Breast epithelium (tissue), 4 donors: ENCODE data around the gene MAML3. TPM values are rescaled to one million over a fixed set of nuclear protein-coding genes. Genes with fewer than 3 reads are reported as not detected.

Experiments used
- DNase-seq, 2 donors: peaks; one replicate each; pipeline ENCODE4 v3.0.0-alpha.2; 2019; ENCODE audit warnings: low spot score in 2 of 2
- H3K27ac ChIP-seq, 2 donors: fragments of 200-600 bp; sonication (generic) in 1 of 2; one replicate each; pipeline ENCODE4 v1.5.1; 2016 to 2019; ENCODE audit warnings: mild to moderate bottlenecking in 1 of 2
- H3K27me3 ChIP-seq, 2 donors: fragments of 200-600 bp; sonication (generic) in 1 of 2; one replicate each; pipeline versions ENCODE4 v1.5.1 to v1.6.0; 2017 to 2019; ENCODE audit warnings: control low read depth in 1 of 2, mild to moderate bottlenecking in 1 of 2
- H3K36me3 ChIP-seq: fragments of 200-600 bp; one replicate; pipeline ENCODE4 v1.5.1; 2019
- H3K4me1 ChIP-seq, 2 donors: fragments of 200-600 bp; sonication (generic); one replicate each; pipeline ENCODE4 v1.5.1; 2016 to 2019; ENCODE audit warnings: control low read depth in 1 of 2
- H3K4me3 ChIP-seq, 3 donors: fragments of 200-600 bp; sonication (generic); 1 replicate in 2 of 3; 2 replicates in 1 of 3; pipeline ENCODE4 v1.5.1; 2016 to 2019; ENCODE audit warnings: mild to moderate bottlenecking in 3 of 3, moderate library complexity in 2 of 3
- H3K9me3 ChIP-seq, 2 donors: fragments of 200-600 bp; sonication (generic) in 1 of 2; one replicate each; pipeline ENCODE4 v1.5.1; 2016 to 2019; ENCODE audit warnings: control low read depth in 1 of 2
- POLR2A ChIP-seq: fragments of 450-650 bp; IDR thresholded peaks from one replicate; pipeline ENCODE4 v1.6.1; 2016; ENCODE audit warnings: antibody characterized with exemption, mild to moderate bottlenecking, moderate library complexity
- POLR2AphosphoS5 ChIP-seq, 3 donors: sonication (generic); formaldehyde crosslinking; IDR thresholded peaks; one replicate each; pipeline ENCODE4 v1.6.1; 2017; ENCODE audit warnings: antibody characterized with exemption in 3 of 3
- intact Hi-C: fragments of 100-400 bp; cut with DNase I; formaldehyde crosslinking; loops from one replicate; pipeline ENCODE4 v1.15.1; 2023; ENCODE audit warnings: low total_unique reads
- total RNA-seq, 3 donors: library from RNA; depleted of rRNA; stranded (reverse); fragments of >200 nt; gene quantifications; one replicate each; pipeline ENCODE4 v1.1.0, GENCODE V29; 2016
- TF ChIP-seq, protein P1 (sequence below), 3 donors: fragments of 450-650 bp; IDR thresholded peaks; one replicate each; pipeline ENCODE4 v1.5.1; 2016 to 2017; ENCODE audit warnings: antibody characterized with exemption in 3 of 3, mild to moderate bottlenecking in 3 of 3, moderate library complexity in 3 of 3

MAML3 gene
- total RNA-seq, 3 donors from 2014 or later, result 5.0 to 16.8 (median 11.1) TPM

DNA sequence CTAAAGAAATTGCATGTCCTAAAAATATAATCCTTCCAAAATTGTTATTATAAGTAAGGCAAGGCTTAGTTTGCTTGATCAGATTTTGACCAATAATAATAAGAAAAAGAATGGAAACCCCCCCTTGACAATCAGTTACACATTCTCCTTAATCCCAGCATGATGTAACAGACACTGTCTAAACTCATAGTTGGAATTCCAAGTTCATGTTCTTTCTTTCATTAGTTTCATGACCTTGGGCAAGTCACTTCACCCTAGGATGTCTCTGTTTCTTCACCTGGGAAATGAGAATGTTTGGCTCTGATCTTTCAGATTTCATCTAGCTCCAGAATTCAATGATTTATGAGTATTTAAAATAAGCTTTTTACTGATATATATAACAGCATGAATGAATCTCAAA, 64.8 kb downstream of the MAML3 start:
- H3K4me1 ChIP-seq, result peaks cover 0 to 7% of the 10 kb centered on the region in 2 donors
- TF ChIP-seq, protein P1, sequence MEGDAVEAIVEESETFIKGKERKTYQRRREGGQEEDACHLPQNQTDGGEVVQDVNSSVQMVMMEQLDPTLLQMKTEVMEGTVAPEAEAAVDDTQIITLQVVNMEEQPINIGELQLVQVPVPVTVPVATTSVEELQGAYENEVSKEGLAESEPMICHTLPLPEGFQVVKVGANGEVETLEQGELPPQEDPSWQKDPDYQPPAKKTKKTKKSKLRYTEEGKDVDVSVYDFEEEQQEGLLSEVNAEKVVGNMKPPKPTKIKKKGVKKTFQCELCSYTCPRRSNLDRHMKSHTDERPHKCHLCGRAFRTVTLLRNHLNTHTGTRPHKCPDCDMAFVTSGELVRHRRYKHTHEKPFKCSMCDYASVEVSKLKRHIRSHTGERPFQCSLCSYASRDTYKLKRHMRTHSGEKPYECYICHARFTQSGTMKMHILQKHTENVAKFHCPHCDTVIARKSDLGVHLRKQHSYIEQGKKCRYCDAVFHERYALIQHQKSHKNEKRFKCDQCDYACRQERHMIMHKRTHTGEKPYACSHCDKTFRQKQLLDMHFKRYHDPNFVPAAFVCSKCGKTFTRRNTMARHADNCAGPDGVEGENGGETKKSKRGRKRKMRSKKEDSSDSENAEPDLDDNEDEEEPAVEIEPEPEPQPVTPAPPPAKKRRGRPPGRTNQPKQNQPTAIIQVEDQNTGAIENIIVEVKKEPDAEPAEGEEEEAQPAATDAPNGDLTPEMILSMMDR (IDR thresholded peaks at IDR 0.05), result no peak
- TF ChIP-seq POLR2A (no peak), POLR2AphosphoS5 (IDR thresholded peaks at IDR 0.05) (no peak)
- intact Hi-C loops, result no loop called here

DNA sequence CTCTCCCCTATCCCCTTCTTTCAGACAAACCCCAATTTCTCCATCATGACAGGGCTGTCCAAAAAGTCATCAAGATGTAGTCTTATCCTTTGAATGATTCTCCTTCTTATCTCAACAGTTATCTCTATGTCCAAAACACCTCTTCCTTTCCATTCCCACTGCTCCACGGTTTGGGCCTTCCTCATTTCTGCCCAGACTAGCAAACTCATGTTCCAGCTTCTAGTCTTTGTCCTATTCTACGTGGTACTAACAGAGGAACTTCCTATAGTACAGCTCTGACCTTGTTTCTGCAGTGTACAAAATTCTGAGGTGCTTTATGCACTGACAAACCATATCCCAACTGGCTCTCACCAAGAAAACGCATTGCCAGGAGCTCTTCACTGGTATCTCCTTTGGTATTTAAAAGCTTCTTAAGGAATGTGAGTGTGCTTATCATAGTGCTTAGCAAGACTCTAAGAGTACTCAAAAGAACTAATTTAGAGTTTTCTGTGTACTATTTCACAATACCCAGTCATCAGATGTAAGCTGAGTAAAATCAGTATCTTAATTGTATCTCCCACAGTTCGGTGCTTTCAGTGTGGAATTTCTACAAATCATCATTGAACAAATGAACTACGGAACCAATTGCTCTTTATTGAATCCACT, 65.5 kb downstream of the MAML3 start:
- no peaks in the 10 kb centered on the region for H3K4me1 ChIP-seq
- no peaks in the 10 kb centered on the region for H3K36me3 ChIP-seq
- no peak overlapping the region for H3K27ac ChIP-seq
- no peaks in the 10 kb centered on the region for H3K27me3 ChIP-seq
- TF ChIP-seq POLR2AphosphoS5 (IDR thresholded peaks at IDR 0.05) (no peak), POLR2A (no peak)
- TF ChIP-seq, protein P1 (IDR thresholded peaks at IDR 0.05), result no peak
- intact Hi-C loops, result no loop called here
- no peak for DNase-seq
- H3K4me3 ChIP-seq, result no peak overlapping the region
- H3K9me3 ChIP-seq, result no peaks in the 10 kb centered on the region

More for the DNA sequence above, 64.8 kb downstream of the MAML3 start:
- H3K9me3 ChIP-seq, result no peaks in the 10 kb centered on the region
- no peaks in the 10 kb centered on the region for H3K27me3 ChIP-seq
- DNase-seq, result no peak
- no peak overlapping the region for H3K4me3 ChIP-seq
- H3K36me3 ChIP-seq, result no peaks in the 10 kb centered on the region
- no peak overlapping the region for H3K27ac ChIP-seq

DNA sequence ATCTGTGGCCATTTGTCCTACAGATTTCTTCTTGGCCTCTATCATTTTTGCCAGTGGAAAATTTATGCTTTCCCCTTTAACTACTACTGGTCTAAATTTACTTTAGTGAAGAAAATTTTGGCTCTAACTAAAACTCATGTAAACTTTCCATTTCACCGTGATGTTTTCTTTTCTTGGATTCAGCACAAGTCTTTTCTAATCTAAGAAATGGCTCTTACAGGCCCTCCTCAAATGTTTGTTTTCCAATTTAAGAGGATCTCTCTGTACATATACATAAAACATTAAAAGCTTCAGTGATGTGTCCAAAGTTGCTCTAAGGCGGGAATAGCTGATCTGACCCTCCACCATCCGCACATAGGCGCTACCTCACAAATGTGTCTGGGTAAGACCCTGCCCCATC, 68.1 kb downstream of the MAML3 start:
- no peaks in the 10 kb centered on the region for H3K9me3 ChIP-seq
- DNase-seq, result no peak
- no peak overlapping the region for H3K4me3 ChIP-seq
- H3K27ac ChIP-seq, result no peak overlapping the region
- no peaks in the 10 kb centered on the region for H3K4me1 ChIP-seq
- TF ChIP-seq POLR2AphosphoS5 (IDR thresholded peaks at IDR 0.05) (no peak), POLR2A (no peak)
- TF ChIP-seq, protein P1 (IDR thresholded peaks at IDR 0.05), result no peak
- intact Hi-C loops, result loop anchor here (2.0 kb wide), 1 partner anchor 59 kb away; no protein-coding TSS in a partner anchor
- no peaks in the 10 kb centered on the region for H3K27me3 ChIP-seq
- no peaks in the 10 kb centered on the region for H3K36me3 ChIP-seq

DNA sequence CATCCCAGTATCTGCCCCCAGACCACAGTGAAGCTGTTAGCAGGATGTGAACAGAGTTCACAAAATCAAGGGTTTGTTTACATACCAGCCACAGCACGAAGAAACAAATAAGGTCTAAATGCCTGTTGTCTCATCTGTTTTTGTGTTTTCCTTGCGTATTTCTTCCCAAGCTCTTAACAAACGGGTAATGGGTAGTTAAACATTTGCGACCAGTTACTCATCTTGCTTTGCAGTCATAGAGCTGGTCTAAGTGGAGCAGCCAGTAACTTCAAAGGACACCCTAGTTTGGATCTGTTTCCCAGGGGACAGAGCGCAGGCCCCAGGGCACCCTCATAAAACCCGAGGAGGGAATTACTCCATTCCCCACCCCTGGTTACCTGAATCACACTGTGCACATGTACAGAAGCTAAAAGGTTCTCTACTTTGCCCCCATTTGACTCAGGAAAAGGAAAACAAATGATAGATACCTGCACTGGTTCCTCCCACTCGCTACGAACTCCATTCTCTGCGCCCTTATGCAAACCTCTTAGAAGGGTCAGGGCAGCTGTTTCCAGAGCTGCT, 68.8 kb downstream of the MAML3 start:
- Histone ChIP-seq H3K27ac (peak overlapping the region in 1 of 2 donors; percentile 6), H3K4me3 (no peak overlapping the region), H3K4me1 (no peaks in the 10 kb centered on the region), H3K27me3 (no peaks in the 10 kb centered on the region), H3K36me3 (no peaks in the 10 kb centered on the region), H3K9me3 (no peaks in the 10 kb centered on the region)
- DNase-seq, result no peak
- intact Hi-C loops, result no loop called here
- TF ChIP-seq, protein P1 (IDR thresholded peaks at IDR 0.05), result no peak
- TF ChIP-seq POLR2A (no peak), POLR2AphosphoS5 (IDR thresholded peaks at IDR 0.05) (no peak)

DNA sequence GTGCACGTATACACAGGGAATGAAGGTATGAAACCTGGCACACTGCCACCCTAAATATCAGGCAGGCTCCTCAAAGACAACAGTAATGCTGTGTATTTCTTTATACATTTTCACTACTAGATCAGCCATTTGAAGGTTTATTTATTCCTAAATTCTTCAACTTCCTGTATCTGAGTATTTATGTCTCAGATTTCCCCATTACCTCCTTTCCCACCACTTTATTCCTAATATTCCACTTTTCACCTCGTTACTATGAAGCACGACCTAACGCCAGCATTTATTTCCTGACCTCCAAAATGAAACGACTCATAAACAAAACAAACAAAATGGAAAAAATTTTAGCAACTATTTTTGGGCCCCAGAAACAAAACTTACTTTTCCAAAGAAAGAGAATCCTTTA, 69.6 kb downstream of the MAML3 start:
- DNase-seq, result no peak
- no peaks in the 10 kb centered on the region for H3K27me3 ChIP-seq
- TF ChIP-seq, protein P1 (IDR thresholded peaks at IDR 0.05), result no peak
- TF ChIP-seq POLR2A (no peak), POLR2AphosphoS5 (IDR thresholded peaks at IDR 0.05) (no peak)
- H3K36me3 ChIP-seq, result no peaks in the 10 kb centered on the region
- peak overlapping the region in 1 of 2 donors; percentile 2 for H3K27ac ChIP-seq
- H3K4me1 ChIP-seq, result no peaks in the 10 kb centered on the region
- H3K9me3 ChIP-seq, result no peaks in the 10 kb centered on the region
- intact Hi-C loops, result no loop called here
- no peak overlapping the region for H3K4me3 ChIP-seq
